ENCODE results near the gene PRMT7. TPM values are rescaled to one million over a fixed set of nuclear protein-coding genes. Genes with fewer than 3 reads are reported as not detected.

The PRMT7 gene
- total and polyA plus RNA-seq, 10 donors, result 25.0 to 66.4 (median 42.0) TPM

DNA sequence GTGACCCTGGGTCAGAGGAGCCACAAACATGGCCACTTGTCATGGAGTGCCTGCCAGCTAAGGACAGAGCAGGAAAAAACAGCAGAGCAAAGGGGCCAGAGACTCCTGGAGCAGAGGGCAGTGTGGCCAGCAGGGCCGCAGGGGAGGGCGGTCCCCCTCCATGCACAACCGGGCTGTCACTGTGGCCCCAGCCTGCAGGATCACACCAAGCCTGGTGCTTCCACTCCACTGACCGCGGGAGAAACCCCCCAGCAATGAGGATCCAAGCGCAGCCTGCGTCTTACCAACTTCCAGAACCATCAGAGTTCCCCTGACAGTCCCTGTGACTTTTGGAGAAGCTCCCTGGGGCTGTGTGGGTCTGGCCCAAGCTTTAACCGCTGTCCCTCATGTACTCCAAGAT lies 62.0 kb downstream of the PRMT7 start:
- DNase-seq, result no peak

DNA sequence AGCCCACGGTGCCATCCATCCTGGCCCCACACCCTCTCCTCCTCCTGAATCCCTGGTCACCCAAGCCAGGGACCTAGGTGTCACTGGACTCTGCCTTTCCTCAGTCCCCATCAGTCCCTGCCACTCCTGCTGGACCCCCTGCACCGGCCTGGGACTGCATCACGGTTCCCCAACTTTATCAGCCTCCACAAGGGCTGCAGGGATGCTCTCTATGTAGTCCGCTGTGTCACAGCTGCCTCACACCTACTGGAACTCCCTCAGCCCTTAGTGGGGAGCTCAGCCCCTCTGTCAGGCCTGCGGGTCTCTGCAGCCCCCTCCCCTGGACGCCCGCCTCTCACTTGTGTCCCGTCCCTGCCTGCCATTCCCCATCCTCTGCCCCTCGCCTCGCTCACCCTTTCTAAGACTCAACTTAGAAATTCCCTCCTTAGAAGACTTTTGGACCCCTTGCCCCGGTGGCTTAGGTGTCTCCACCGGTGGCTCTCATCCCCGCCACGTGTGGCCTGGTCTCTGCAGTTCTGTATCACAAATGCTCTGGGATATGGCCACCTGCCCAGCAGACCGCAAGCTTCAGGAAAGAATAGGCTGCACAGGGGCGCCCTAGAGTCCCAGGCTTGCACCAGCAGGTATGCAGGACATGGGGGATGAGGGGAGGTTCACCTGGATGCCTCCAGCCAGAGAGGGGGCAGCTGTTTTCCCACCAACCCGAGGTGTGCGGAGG lies 62.9 kb downstream of the PRMT7 start:
- Histone ChIP-seq H3K4me3 (no peak overlapping the region), H3K4me1 (peaks cover 10 to 31% (median 28%) of the 10 kb centered on the region in 6 donors), H3K27ac (no peak overlapping the region), H3K36me3 (no peaks in the 10 kb centered on the region), H3K9me3 (no peaks in the 10 kb centered on the region), H3K27me3 (replicated peaks in 1 of 7) (no peaks in the 10 kb centered on the region)
- no peak for TF ChIP-seq POLR2AphosphoS5 (IDR thresholded peaks at IDR 0.05)
- no peak for TF ChIP-seq POLR2A (IDR thresholded peaks at IDR 0.05)
- TF ChIP-seq, protein P1, sequence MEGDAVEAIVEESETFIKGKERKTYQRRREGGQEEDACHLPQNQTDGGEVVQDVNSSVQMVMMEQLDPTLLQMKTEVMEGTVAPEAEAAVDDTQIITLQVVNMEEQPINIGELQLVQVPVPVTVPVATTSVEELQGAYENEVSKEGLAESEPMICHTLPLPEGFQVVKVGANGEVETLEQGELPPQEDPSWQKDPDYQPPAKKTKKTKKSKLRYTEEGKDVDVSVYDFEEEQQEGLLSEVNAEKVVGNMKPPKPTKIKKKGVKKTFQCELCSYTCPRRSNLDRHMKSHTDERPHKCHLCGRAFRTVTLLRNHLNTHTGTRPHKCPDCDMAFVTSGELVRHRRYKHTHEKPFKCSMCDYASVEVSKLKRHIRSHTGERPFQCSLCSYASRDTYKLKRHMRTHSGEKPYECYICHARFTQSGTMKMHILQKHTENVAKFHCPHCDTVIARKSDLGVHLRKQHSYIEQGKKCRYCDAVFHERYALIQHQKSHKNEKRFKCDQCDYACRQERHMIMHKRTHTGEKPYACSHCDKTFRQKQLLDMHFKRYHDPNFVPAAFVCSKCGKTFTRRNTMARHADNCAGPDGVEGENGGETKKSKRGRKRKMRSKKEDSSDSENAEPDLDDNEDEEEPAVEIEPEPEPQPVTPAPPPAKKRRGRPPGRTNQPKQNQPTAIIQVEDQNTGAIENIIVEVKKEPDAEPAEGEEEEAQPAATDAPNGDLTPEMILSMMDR (IDR thresholded peaks at IDR 0.05 in 8 of 11, conservative IDR thresholded peaks at IDR 0.05 in 3 of 11), result no peak
- 82 to 93% (median 87%) methylated on average over 18 of the region's 18 CpGs for WGBS, 5 donors
- no peak for DNase-seq
- intact Hi-C loops (cut with DNase I; ENCODE audit: low total_unique reads), result no loop called here

More for the DNA sequence above, 62.0 kb downstream of the PRMT7 start:
- H3K4me3 ChIP-seq, result no peak overlapping the region
- H3K9me3 ChIP-seq, result no peaks in the 10 kb centered on the region
- TF ChIP-seq POLR2AphosphoS5 (IDR thresholded peaks at IDR 0.05), result no peak
- TF ChIP-seq, protein P1 (IDR thresholded peaks at IDR 0.05 in 8 of 11, conservative IDR thresholded peaks at IDR 0.05 in 3 of 11), result no peak
- TF ChIP-seq POLR2A (IDR thresholded peaks at IDR 0.05), result no peak
- H3K27me3 ChIP-seq (replicated peaks in 1 of 7), result no peaks in the 10 kb centered on the region
- no peaks in the 10 kb centered on the region for H3K36me3 ChIP-seq
- H3K27ac ChIP-seq, result no peak overlapping the region
- 84 to 97% (median 93%) methylated on average over 6 to 8 of the region's 8 CpGs for WGBS, 5 donors
- intact Hi-C loops (cut with DNase I; ENCODE audit: low total_unique reads), result no loop called here
- H3K4me1 ChIP-seq, result peaks cover 12 to 40% (median 36%) of the 10 kb centered on the region in 6 donors

DNA sequence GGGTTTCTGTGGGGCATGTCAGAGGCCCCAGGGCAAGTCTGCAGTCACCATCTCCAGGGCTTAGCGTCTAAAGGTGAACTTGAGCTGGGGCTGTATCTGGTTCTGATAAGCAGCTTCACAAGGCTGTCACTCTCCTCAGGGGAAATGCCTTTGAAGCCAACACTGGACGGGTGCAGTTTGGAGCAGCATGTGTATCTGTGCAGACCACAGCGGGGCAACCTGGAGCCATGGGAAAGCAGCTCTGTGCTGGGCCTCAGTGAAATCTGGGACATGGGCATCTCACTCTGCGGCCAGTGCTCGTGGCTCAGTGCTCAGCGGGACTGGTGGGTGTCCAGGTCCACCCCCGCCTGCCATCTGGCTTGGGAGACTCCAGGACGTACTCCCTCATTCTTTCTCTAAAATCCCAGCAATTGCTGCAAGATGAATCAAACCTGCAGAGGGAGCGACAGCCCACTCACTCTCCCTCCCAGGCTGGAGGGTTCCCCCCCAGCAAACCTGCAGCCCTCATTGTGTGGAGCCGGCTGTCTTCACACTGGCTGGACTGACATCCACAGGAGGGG lies 63.5 kb downstream of the PRMT7 start:
- Histone ChIP-seq H3K4me3 (no peak overlapping the region), H3K36me3 (no peaks in the 10 kb centered on the region), H3K4me1 (peaks cover 9 to 25% (median 22%) of the 10 kb centered on the region in 6 donors), H3K27me3 (replicated peaks in 1 of 7) (no peaks in the 10 kb centered on the region), H3K27ac (no peak overlapping the region), H3K9me3 (no peaks in the 10 kb centered on the region)
- intact Hi-C loops (cut with DNase I; ENCODE audit: low total_unique reads), result no loop called here
- TF ChIP-seq POLR2A (IDR thresholded peaks at IDR 0.05) (no peak), POLR2AphosphoS5 (IDR thresholded peaks at IDR 0.05) (no peak)
- TF ChIP-seq, protein P1 (IDR thresholded peaks at IDR 0.05 in 8 of 11, conservative IDR thresholded peaks at IDR 0.05 in 3 of 11), result no peak
- no peak for DNase-seq
- 87 to 93% (median 90%) methylated on average over 6 to 10 of the region's 10 CpGs for WGBS, 5 donors

DNA sequence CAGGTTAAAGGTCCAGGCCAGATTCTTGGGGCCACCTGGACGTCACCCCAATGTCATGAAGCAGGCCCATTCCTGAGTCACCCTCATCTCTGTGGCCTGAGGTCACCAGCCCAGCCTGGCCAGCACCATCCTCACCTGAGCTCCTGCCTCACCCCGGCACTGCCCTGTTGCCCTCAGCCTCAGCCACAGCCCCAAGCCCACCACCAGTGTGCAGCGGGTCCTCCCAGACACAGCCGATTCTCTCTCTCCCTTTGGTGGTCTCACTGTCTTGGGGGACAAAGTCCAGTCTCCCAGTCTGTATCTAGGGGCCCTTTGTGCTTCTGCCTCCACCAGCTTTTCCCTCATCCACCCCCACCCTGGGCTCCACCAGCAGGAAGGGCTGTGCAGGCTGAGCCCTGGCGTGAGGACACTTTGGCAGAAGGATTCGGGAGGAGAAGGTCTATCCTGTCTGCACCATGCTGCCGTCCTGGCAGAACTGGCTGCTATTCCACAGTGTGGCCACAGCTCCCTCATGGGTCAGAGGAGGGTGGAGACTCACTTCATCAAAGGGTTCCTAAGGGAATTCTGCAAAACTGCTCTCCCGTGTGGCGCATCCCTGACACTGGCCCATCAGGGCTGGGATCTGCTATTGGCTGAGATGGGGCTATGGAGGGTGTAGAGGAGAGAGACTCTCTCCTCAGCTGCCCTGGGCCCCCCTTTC lies 64.3 kb downstream of the PRMT7 start:
- DNase-seq, result no peak
- Histone ChIP-seq H3K27me3 (replicated peaks in 1 of 7) (no peaks in the 10 kb centered on the region), H3K27ac (no peak overlapping the region), H3K4me3 (no peak overlapping the region), H3K36me3 (no peaks in the 10 kb centered on the region), H3K4me1 (peaks cover 2 to 17% (median 14%) of the 10 kb centered on the region in 6 donors), H3K9me3 (no peaks in the 10 kb centered on the region)
- TF ChIP-seq POLR2A (IDR thresholded peaks at IDR 0.05) (no peak), POLR2AphosphoS5 (IDR thresholded peaks at IDR 0.05) (no peak)
- TF ChIP-seq, protein P1 (IDR thresholded peaks at IDR 0.05 in 8 of 11, conservative IDR thresholded peaks at IDR 0.05 in 3 of 11), result no peak
- intact Hi-C loops (cut with DNase I; ENCODE audit: low total_unique reads), result no loop called here
- WGBS, 5 donors, result 84 to 92% (median 88%) methylated on average over 6 to 9 of the region's 9 CpGs
